K562 (cell line): ENCODE data around the gene TRIM33. TPM values are rescaled to one million over a fixed set of nuclear protein-coding genes. Genes with fewer than 3 reads are reported as not detected.

ENCODE experiments used
- CBX2 ChIP-seq: fragments of 200-600 bp; sonication (generic); IDR thresholded peaks from one replicate; pipeline ENCODE4 v1.6.1; 2012; ENCODE audit warnings: mild to moderate bottlenecking, low read length, inconsistent platforms; ENCODE audit not compliant: insufficient read depth, poor library complexity, severe bottlenecking
- CC2D1A ChIP-seq: fragments of 450-650 bp; IDR thresholded peaks from 2 replicates; pipeline ENCODE4 v1.6.1; 2017; ENCODE audit warnings: mild to moderate bottlenecking
- EWSR1 ChIP-seq: fragments of 450-650 bp; IDR thresholded peaks from 2 replicates; pipeline ENCODE4 v1.6.1; 2018; ENCODE audit warnings: borderline replicate concordance, mild to moderate bottlenecking, low read depth, moderate library complexity; ENCODE audit not compliant: partially characterized antibody
- GATAD2A ChIP-seq: fragments of 450-650 bp; IDR thresholded peaks from 2 replicates; pipeline ENCODE4 v1.6.1; 2017
- IRF2 ChIP-seq: sonication (generic); formaldehyde crosslinking; IDR thresholded peaks from 2 replicates; pipeline ENCODE4 v1.8.1; 2022; ENCODE audit warnings: mild to moderate bottlenecking, missing genetic modification reagents
- RFX5 ChIP-seq: IDR thresholded peaks from 2 replicates; pipeline ENCODE4 v1.6.1; 2011; ENCODE audit warnings: low read depth, mild to moderate bottlenecking, improper control_type of control experiment, low read length
- SNIP1 ChIP-seq: fragments of 450-650 bp; IDR thresholded peaks from 2 replicates; pipeline ENCODE4 v1.7.1; 2017; ENCODE audit warnings: low read depth, mild to moderate bottlenecking
- ZBTB40 ChIP-seq, 2 experiments: fragments of 450-650 bp in 1 of 2; sonication (generic) in 1 of 2; formaldehyde crosslinking in 1 of 2; IDR thresholded peaks; 2 replicates each; pipeline versions ENCODE4 v1.7.1 to v1.9.0; 2016 to 2022; ENCODE audit warnings: inconsistent platforms in 1 of 2, mild to moderate bottlenecking in 1 of 2, missing genetic modification reagents in 1 of 2
- ZMIZ1 ChIP-seq, 2 experiments: fragments of 150-350 bp in 1 of 2; IDR thresholded peaks; 2 replicates each; pipeline ENCODE4 v1.6.1; 2012 to 2016; ENCODE audit warnings: low read depth in 2 of 2, low read length in 2 of 2, mild to moderate bottlenecking in 1 of 2, moderate library complexity in 1 of 2
- ZNF592 ChIP-seq: fragments of 450-650 bp; IDR thresholded peaks from 2 replicates; pipeline ENCODE4 v1.6.1; 2017; ENCODE audit warnings: antibody characterized with exemption, mild to moderate bottlenecking
- polyA plus RNA-seq, 8 experiments: library from polyadenylated mRNA; depleted of rRNA in 4 of 8; stranded (reverse) in 5 of 8; unstranded in 3 of 8; fragments of >200 nt; fragmentation: Nextera tagmentation in 2 of 8; fragmentation: Illumina TruSeq in 1 of 8; extraction: Ambion mirVana in 2 of 8; extraction: Trizol in 1 of 8; gene quantifications; 2 replicates each; pipeline versions ENCODE4 v1.2.1 to v1.2.3, GENCODE V29; 2011 to 2014; ENCODE audit warnings: inconsistent platforms in 1 of 8, missing spikeins in 1 of 8
- total RNA-seq, 7 experiments: library from RNA; depleted of rRNA in 6 of 7; stranded (reverse); fragments of >200 nt in 6 of 7; fragmentation: Illumina TruSeq in 2 of 7; extraction: Trizol in 2 of 7; gene quantifications; 2 replicates each; pipeline versions ENCODE4 v1.2.1 to v1.2.3, GENCODE V29; 2011 to 2021; ENCODE audit warnings: low replicate concordance in 1 of 7

The TRIM33 gene
- total and polyA plus RNA-seq, 9 of the 15 experiments (the other 6 are each of a cell fraction or from before 2014, with no cell fraction given), result 9.3 to 58.4 (median 40.2) TPM

GRCh38 chr1:114346480-114347029 lies 164.4 kb downstream of the TRIM33 start (continued):
- TF ChIP-seq ZBTB40 (IDR thresholded peaks at IDR 0.05) (0 out of 2 replicates have a peak, but pooled peaks have one; percentile 36), ZBTB40 (CRISPR knock-in tag; IDR thresholded peaks at IDR 0.05) (no peak), CBX2 (no peak), ZMIZ1 (IDR thresholded peaks at IDR 0.05; ENCODE audit: low read depth in 2 of 2, low read length in 2 of 2) (peak in 1 of 2 experiments; percentile 74; a peak in 2 of 4 replicates), GATAD2A (no peak), ZNF592 (peak; percentile 87), IRF2 (CRISPR knock-in tag) (no peak), EWSR1 (no peak), RFX5 (no peak), SNIP1 (no peak), CC2D1A (peak; percentile 91)
